Glutamatergic neuron (in vitro differentiated cells): ENCODE measurements around the gene SCCPDH. TPM values are rescaled to one million over a fixed set of nuclear protein-coding genes. Genes with fewer than 3 reads are reported as not detected.

Source experiments
- DNase-seq: peaks from one replicate; pipeline ENCODE4 v3.0.0; 2022
- H3K27ac Mint-ChIP-seq: one replicate; pipeline ENCODE4 v1.8.0; 2020; ENCODE audit warnings: mild to moderate bottlenecking, mixed read lengths, inconsistent platforms; ENCODE audit not compliant: unreplicated experiment
- H3K27me3 Mint-ChIP-seq: one replicate; pipeline ENCODE4 v1.8.0; 2020; ENCODE audit warnings: mild to moderate bottlenecking, moderate library complexity, mixed read lengths, inconsistent platforms; ENCODE audit not compliant: unreplicated experiment
- H3K36me3 Mint-ChIP-seq: one replicate; pipeline ENCODE4 v1.8.0; 2020; ENCODE audit warnings: mild to moderate bottlenecking, mixed read lengths, inconsistent platforms; ENCODE audit not compliant: unreplicated experiment
- H3K4me1 Mint-ChIP-seq: one replicate; pipeline ENCODE4 v1.8.0; 2020; ENCODE audit warnings: mild to moderate bottlenecking, low read depth, mixed read lengths, inconsistent platforms; ENCODE audit not compliant: unreplicated experiment
- H3K4me3 Mint-ChIP-seq: one replicate; pipeline ENCODE4 v1.8.0; 2020; ENCODE audit warnings: mild to moderate bottlenecking, mixed read lengths, inconsistent platforms; ENCODE audit not compliant: unreplicated experiment
- H3K9me3 Mint-ChIP-seq: one replicate; pipeline ENCODE4 v1.8.0; 2020; ENCODE audit warnings: mild to moderate bottlenecking, moderate library complexity, mixed read lengths, inconsistent platforms; ENCODE audit not compliant: unreplicated experiment
- total RNA-seq: library from RNA; stranded (reverse); fragmentation: NEBNext Ultra II Directional; extraction: Animal tissue kit (Norgen Biotek cat#: 25700); gene quantifications from one replicate; pipeline ENCODE4 v1.2.1, GENCODE V29; 2021; ENCODE audit not compliant: unreplicated experiment
- TF ChIP-seq, protein P1 (sequence below): fragments of 200-600 bp; sonication (generic); IDR thresholded peaks from one replicate; pipeline ENCODE4 v1.5.0; 2021; ENCODE audit not compliant: partially characterized antibody, unreplicated experiment

The SCCPDH gene
- total RNA-seq, 1 donor from 2014 or later = 34.6 TPM

DNA sequence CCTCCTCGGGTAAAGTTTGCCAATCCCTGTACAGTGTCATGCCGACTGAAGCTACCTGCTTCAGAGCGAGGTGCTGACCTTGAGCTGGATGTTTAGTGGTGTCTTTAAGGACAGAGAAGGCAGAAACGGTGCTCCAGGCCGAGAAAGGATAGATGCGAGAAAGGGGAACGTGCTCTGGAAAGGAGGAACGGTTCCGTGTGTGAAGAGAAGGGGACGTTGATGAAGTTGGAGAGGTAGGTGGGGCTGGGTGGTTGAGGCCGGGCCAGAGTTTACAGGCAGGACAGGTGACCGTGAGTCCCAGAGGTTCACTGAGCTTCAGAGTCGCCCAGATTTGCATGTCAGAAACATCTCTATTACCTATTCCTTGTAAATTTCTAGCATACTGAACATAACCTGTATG lies 90.7 kb downstream of the SCCPDH start:
- TF ChIP-seq, protein P1, sequence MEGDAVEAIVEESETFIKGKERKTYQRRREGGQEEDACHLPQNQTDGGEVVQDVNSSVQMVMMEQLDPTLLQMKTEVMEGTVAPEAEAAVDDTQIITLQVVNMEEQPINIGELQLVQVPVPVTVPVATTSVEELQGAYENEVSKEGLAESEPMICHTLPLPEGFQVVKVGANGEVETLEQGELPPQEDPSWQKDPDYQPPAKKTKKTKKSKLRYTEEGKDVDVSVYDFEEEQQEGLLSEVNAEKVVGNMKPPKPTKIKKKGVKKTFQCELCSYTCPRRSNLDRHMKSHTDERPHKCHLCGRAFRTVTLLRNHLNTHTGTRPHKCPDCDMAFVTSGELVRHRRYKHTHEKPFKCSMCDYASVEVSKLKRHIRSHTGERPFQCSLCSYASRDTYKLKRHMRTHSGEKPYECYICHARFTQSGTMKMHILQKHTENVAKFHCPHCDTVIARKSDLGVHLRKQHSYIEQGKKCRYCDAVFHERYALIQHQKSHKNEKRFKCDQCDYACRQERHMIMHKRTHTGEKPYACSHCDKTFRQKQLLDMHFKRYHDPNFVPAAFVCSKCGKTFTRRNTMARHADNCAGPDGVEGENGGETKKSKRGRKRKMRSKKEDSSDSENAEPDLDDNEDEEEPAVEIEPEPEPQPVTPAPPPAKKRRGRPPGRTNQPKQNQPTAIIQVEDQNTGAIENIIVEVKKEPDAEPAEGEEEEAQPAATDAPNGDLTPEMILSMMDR = no peak
- H3K9me3 Mint-ChIP-seq = no peaks in the 10 kb centered on the region

DNA sequence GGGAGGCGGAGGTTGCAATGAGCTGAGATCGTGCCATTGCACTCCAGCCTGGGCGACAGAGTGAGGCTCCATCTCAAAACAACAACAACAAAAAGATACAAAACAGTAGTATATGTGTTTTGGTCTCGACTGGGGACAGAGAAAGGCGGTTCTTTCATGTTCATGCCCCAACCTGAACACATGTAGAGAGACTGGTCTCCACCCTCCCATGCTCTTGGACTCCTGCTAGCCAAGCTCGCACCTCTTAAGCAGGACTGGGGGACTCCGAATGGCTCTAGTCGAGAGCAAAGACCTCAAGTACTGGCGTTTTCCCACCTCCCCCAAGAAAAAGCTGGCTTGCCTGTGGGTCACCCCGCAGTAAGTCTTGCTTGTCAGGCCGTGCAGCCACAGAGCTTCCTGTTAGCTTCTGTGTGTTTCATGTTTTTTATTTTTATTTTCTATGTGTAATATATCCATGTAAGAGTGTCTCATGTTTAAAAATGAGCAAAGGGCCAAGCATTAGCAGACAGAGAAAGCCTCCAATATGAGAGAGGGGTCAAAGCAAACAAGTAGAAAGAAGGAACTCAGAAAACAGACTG lies 91.6 kb downstream of the SCCPDH start:
- DNase-seq = no peak
- no peaks in the 10 kb centered on the region for H3K9me3 Mint-ChIP-seq
- H3K4me1 Mint-ChIP-seq = no peaks in the 10 kb centered on the region
- H3K27ac Mint-ChIP-seq = no peak overlapping the region
- no peaks in the 10 kb centered on the region for H3K36me3 Mint-ChIP-seq
- TF ChIP-seq, protein P1 = no peak
- H3K27me3 Mint-ChIP-seq = no peaks in the 10 kb centered on the region
- H3K4me3 Mint-ChIP-seq = no peak overlapping the region

More for the DNA sequence above, 90.7 kb downstream of the SCCPDH start:
- Mint-ChIP-seq H3K4me1 (no peaks in the 10 kb centered on the region), H3K27ac (no peak overlapping the region), H3K4me3 (no peak overlapping the region), H3K36me3 (no peaks in the 10 kb centered on the region), H3K27me3 (no peaks in the 10 kb centered on the region)
- DNase-seq = no peak

Other genes starting within 250 kb of the SCCPDH start
- gene SMYD3, start 217.1 kb upstream of the SCCPDH start, total RNA-seq = 35.4 TPM
- gene TFB2M, start 158.1 kb upstream of the SCCPDH start, total RNA-seq = 6.5 TPM
- 87.2 TPM for gene CNST, start 158.0 kb upstream of the SCCPDH start, total RNA-seq
- gene AHCTF1, start 207.5 kb downstream of the SCCPDH start, total RNA-seq = 25.2 TPM